Hepatocyte (in vitro differentiated cells): ENCODE results near the gene P2RX1.

Experiments used
- CTCF ChIP-seq: fragments of 200-600 bp; sonication (generic); IDR thresholded peaks from 2 replicates; pipeline ENCODE4 v1.5.1; 2016; ENCODE audit warnings: antibody characterized with exemption, mild to moderate bottlenecking; ENCODE audit not compliant: poor library complexity
- EZH2 ChIP-seq: fragments of 200-600 bp; sonication (generic); IDR thresholded peaks from 2 replicates; pipeline ENCODE4 v1.6.1; 2016; ENCODE audit warnings: antibody characterized with exemption, mild to moderate bottlenecking, borderline replicate concordance

- TF ChIP-seq EZH2 (no peak), CTCF (no peak)
These were observed 39.0 kb downstream of the P2RX1 start for GRCh38 chr17:3877220-3877619.
